C4-2B (cell line): ENCODE results near the gene RBM20.

Source experiments
- H3K27ac ChIP-seq: fragments of 450-650 bp; 2 replicates; pipeline ENCODE4 v1.5.1; 2017
- CTCF ChIP-seq: fragments of 450-650 bp; conservative IDR thresholded peaks from 2 replicates; pipeline ENCODE4 v1.5.1; 2017; ENCODE audit warnings: mild to moderate bottlenecking
- ZFX ChIP-seq: fragments of 450-650 bp; IDR thresholded peaks from 2 replicates; pipeline ENCODE4 v1.6.1; 2017

The RBM20 gene

GRCh38 chr10:110628161-110628560 lies 16.0 kb upstream of the RBM20 start:
- TF ChIP-seq CTCF: no peak
- no peak for TF ChIP-seq ZFX
- H3K27ac ChIP-seq: no peak overlapping the region

- no peak for TF ChIP-seq ZFX
- no peak overlapping the region for H3K27ac ChIP-seq
Observed at GRCh38 chr10:110629680-110630191, 14.4 kb upstream of the RBM20 start.

- no peak overlapping the region for H3K27ac ChIP-seq
- TF ChIP-seq ZFX: no peak
- no peak for TF ChIP-seq CTCF
Observed at GRCh38 chr10:110631934-110632333, 12.2 kb upstream of the RBM20 start.

- TF ChIP-seq ZFX (no peak), CTCF (no peak)
- no peak overlapping the region for H3K27ac ChIP-seq
Observed at GRCh38 chr10:110632591-110633215, 11.4 kb upstream of the RBM20 start.

GRCh38 chr10:110634527-110635209 lies 9.5 kb upstream of the RBM20 start:
- H3K27ac ChIP-seq: no peak overlapping the region
- no peak for TF ChIP-seq CTCF
- no peak for TF ChIP-seq ZFX

GRCh38 chr10:110636572-110636931 lies 7.6 kb upstream of the RBM20 start:
- no peak overlapping the region for H3K27ac ChIP-seq
- no peak for TF ChIP-seq CTCF
- TF ChIP-seq ZFX: no peak

GRCh38 chr10:110636932-110637557 lies 7.1 kb upstream of the RBM20 start:
- H3K27ac ChIP-seq: no peak overlapping the region
- TF ChIP-seq CTCF (no peak), ZFX (no peak)
